OCI-LY3 (cell line): ENCODE data around the gene CUL7.

Experiments used
- H2AFZ ChIP-seq: fragments of 200-600, 300-600 bp; shearing (Covaris generic); 2 replicates; pipeline ENCODE4 v1.6.0; 2014; ENCODE audit warnings: antibody characterized with exemption, low read depth, low read length
- H3K27ac ChIP-seq: fragments of 200-600, 300-600 bp; sonication (generic); 2 replicates; pipeline ENCODE4 v1.5.1; 2014; ENCODE audit warnings: mild to moderate bottlenecking, low read length, moderate library complexity, mixed read lengths
- H3K27me3 ChIP-seq: fragments of 200-600, 300-600 bp; sonication (generic); 2 replicates; pipeline ENCODE4 v1.6.1; 2014; ENCODE audit warnings: low read depth, low read length, mixed read lengths
- H3K36me3 ChIP-seq: fragments of 200-600, 300-600 bp; sonication (generic); replicated peaks from 2 replicates; pipeline ENCODE3; 2014; ENCODE audit warnings: low read depth, low read length, mixed read lengths
- H3K4me1 ChIP-seq: fragments of 300-600, 200-600 bp; sonication (generic); 2 replicates; pipeline ENCODE4 v1.6.1; 2014; ENCODE audit warnings: low read length, mixed read lengths
- H3K4me2 ChIP-seq: fragments of 200-600, 300-600 bp; sonication (generic); 2 replicates; pipeline ENCODE4 v1.6.1; 2014; ENCODE audit warnings: low read length, mixed read lengths
- H3K4me3 ChIP-seq: fragments of 300-600, 200-600 bp; sonication (generic); 2 replicates; pipeline ENCODE4 v1.5.1; 2014; ENCODE audit warnings: antibody characterized with exemption, mild to moderate bottlenecking, low read length, moderate library complexity
- H3K79me2 ChIP-seq: fragments of 300-600, 200-600 bp; shearing (Covaris generic); 2 replicates; pipeline ENCODE4 v1.6.1; 2014; ENCODE audit warnings: mild to moderate bottlenecking, low read length, mixed read lengths
- H3K9ac ChIP-seq: fragments of 300-600, 200-600 bp; shearing (Covaris generic); 2 replicates; pipeline ENCODE4 v1.6.0; 2014; ENCODE audit warnings: mild to moderate bottlenecking, low read length, moderate library complexity
- H3K9me3 ChIP-seq: fragments of 200-600, 300-600 bp; shearing (Covaris generic); 2 replicates; pipeline ENCODE4 v1.6.1; 2014; ENCODE audit warnings: low read length, mixed read lengths; ENCODE audit not compliant: insufficient read depth
- H4K20me1 ChIP-seq: fragments of 200-600, 300-600 bp; sonication (generic); 2 replicates; pipeline ENCODE4 v1.6.1; 2016; ENCODE audit warnings: low read length, mixed read lengths; ENCODE audit not compliant: insufficient read depth
- EZH2phosphoT487 ChIP-seq: fragments of 200-600 bp; shearing (Covaris generic); IDR thresholded peaks from 2 replicates; pipeline ENCODE4 v1.6.1; 2018; ENCODE audit warnings: antibody characterized with exemption, mixed run types, low read depth
- TF ChIP-seq, protein P1 (sequence below): fragments of 200-600, 300-600 bp; sonication (generic); IDR thresholded peaks from 2 replicates; pipeline ENCODE4 v1.5.1; 2014; ENCODE audit warnings: antibody characterized with exemption, low read length, low read depth

The CUL7 gene

DNA sequence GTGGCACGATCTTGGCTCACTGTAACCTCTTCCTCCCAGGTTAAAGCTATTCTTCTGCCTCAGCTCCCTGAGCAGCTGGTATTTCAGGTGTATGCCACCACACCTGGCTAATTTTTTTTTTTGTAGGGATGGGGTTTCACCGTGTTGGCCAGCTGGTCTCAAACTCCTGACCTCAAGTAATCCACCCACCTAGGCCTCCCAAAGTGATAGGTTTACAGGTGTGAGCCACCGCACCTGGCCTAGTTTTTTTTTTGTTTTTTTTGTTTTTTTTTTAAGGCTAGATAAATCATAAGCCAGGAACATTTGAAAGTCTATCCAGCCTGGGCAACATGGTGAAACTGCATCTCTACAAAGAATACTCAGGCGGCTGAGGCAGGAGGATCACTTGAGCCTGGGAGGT lies 21.3 kb downstream of the CUL7 start:
- no peaks in the 10 kb centered on the region for H3K4me1 ChIP-seq
- H3K36me3 ChIP-seq = peaks cover 58% of the 10 kb centered on the region
- no peak overlapping the region for H3K27ac ChIP-seq

DNA sequence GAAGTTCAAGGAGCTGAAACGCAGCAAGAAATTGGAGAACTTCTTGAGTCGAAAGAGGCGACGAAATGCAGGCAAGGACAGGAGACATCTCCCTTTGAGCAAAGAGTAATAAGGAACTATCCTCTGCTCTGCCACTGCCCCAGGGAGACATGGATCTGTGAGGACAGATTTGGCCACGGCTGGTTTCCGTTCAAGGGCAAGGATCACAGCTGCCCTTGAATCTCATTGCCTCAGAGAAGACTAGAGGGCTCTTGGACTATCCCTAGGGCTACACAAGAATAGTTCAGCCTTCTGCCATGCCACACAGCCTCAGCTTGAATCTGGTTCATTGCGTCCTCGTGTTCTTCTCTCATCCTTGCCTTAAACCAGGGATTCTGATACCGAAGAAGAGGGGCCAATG lies 24.5 kb downstream of the CUL7 start:
- Histone ChIP-seq H3K4me3 (no peak overlapping the region), H3K79me2 (peaks cover 4% of the 10 kb centered on the region), H2AFZ (no peak overlapping the region), H4K20me1 (no peaks in the 10 kb centered on the region), H3K27me3 (no peaks in the 10 kb centered on the region), H3K9ac (no peak overlapping the region), H3K36me3 (peaks cover 60% of the 10 kb centered on the region), H3K9me3 (no peaks in the 10 kb centered on the region), H3K4me1 (peaks cover 5% of the 10 kb centered on the region), H3K27ac (no peak overlapping the region), H3K4me2 (no peak overlapping the region)
- TF ChIP-seq, protein P1, sequence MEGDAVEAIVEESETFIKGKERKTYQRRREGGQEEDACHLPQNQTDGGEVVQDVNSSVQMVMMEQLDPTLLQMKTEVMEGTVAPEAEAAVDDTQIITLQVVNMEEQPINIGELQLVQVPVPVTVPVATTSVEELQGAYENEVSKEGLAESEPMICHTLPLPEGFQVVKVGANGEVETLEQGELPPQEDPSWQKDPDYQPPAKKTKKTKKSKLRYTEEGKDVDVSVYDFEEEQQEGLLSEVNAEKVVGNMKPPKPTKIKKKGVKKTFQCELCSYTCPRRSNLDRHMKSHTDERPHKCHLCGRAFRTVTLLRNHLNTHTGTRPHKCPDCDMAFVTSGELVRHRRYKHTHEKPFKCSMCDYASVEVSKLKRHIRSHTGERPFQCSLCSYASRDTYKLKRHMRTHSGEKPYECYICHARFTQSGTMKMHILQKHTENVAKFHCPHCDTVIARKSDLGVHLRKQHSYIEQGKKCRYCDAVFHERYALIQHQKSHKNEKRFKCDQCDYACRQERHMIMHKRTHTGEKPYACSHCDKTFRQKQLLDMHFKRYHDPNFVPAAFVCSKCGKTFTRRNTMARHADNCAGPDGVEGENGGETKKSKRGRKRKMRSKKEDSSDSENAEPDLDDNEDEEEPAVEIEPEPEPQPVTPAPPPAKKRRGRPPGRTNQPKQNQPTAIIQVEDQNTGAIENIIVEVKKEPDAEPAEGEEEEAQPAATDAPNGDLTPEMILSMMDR = no peak
- TF ChIP-seq EZH2phosphoT487 = no peak

More for the DNA sequence above, 21.3 kb downstream of the CUL7 start:
- H3K27me3 ChIP-seq = no peaks in the 10 kb centered on the region
- H2AFZ ChIP-seq = no peak overlapping the region
- H3K4me3 ChIP-seq = no peak overlapping the region
- H3K79me2 ChIP-seq = no peaks in the 10 kb centered on the region
- no peaks in the 10 kb centered on the region for H4K20me1 ChIP-seq
- no peak overlapping the region for H3K4me2 ChIP-seq
- TF ChIP-seq, protein P1 = no peak
- TF ChIP-seq EZH2phosphoT487 = no peak
- no peaks in the 10 kb centered on the region for H3K9me3 ChIP-seq
- no peak overlapping the region for H3K9ac ChIP-seq

- no peak overlapping the region for H2AFZ ChIP-seq
- H3K27ac ChIP-seq = no peak overlapping the region
- peaks cover 29% of the 10 kb centered on the region for H3K79me2 ChIP-seq
- TF ChIP-seq, protein P1 = no peak
- no peak for TF ChIP-seq EZH2phosphoT487
- H3K4me1 ChIP-seq = peaks cover 13% of the 10 kb centered on the region
- H4K20me1 ChIP-seq = no peaks in the 10 kb centered on the region
- no peak overlapping the region for H3K9ac ChIP-seq
- no peak overlapping the region for H3K4me2 ChIP-seq
- H3K27me3 ChIP-seq = no peaks in the 10 kb centered on the region
- H3K36me3 ChIP-seq = peaks cover 44% of the 10 kb centered on the region
- no peak overlapping the region for H3K4me3 ChIP-seq
- no peaks in the 10 kb centered on the region for H3K9me3 ChIP-seq
These were observed 27.3 kb downstream of the CUL7 start for GRCh38 chr6:43026365-43026764.

DNA sequence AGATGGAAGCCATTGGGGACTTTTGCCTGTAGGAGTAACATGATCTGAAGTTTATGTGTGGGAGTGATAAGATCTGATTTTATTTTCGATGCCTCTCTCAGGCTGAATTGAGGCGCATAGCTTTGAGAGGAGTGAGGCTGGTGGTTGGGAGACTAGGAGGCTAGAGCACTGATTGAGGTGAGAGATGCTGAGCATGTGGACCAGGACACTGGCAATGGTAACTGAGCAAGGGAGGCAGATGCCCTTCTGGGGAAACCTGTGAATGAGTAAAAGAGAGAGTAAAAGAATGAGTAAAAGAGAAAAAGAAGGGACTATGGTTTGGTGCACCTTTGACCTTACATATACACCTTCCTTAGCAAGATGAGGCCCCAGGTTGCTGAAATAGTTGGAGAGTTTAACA lies 29.2 kb downstream of the CUL7 start:
- no peak overlapping the region for H3K4me2 ChIP-seq
- peaks cover 29% of the 10 kb centered on the region for H3K79me2 ChIP-seq
- no peaks in the 10 kb centered on the region for H4K20me1 ChIP-seq
- no peak overlapping the region for H3K4me3 ChIP-seq
- H3K36me3 ChIP-seq = peaks cover 37% of the 10 kb centered on the region
- no peak for TF ChIP-seq EZH2phosphoT487
- TF ChIP-seq, protein P1 = no peak
- H3K27me3 ChIP-seq = no peaks in the 10 kb centered on the region
- peaks cover 17% of the 10 kb centered on the region for H3K4me1 ChIP-seq
- H3K9ac ChIP-seq = no peak overlapping the region
- no peak overlapping the region for H2AFZ ChIP-seq
- no peaks in the 10 kb centered on the region for H3K9me3 ChIP-seq
- H3K27ac ChIP-seq = no peak overlapping the region
